HG02798 (cell line): Measurements from ENCODE around the gene EYA4.

Experiments used
- ATAC-seq: cut with Tn5 transposase; IDR thresholded peaks from one replicate; pipeline ENCODE4 v1.9.1; 2021; ENCODE audit warnings: mild to moderate bottlenecking; ENCODE audit not compliant: unreplicated experiment, poor library complexity

EYA4 gene

DNA sequence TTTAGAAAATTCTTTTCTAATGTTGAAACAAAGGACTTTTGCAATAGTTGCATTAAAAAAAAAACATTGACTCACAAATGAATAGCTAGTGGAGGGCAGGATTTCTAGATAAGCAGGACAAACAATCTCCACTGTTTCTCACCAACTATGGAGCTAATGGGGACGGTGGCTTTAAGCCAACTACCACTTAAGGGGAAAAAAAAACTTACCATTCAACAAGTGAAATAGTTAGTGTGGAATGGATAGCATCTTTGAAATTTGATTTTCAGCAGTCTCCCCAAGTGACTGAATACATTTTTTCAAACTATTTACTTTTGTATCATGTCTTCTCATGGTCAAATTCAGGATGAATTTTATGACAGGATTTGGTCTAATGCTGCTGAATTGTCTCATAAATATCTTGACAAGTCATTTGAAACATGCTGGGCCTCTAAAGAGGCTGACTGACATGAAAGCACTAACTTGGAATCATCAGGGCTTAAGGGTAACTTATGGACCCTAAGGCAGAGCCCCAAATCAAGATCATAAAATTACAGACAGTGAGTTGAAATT is 100.5 kb downstream of the EYA4 start:
- ATAC-seq, result no peak

DNA sequence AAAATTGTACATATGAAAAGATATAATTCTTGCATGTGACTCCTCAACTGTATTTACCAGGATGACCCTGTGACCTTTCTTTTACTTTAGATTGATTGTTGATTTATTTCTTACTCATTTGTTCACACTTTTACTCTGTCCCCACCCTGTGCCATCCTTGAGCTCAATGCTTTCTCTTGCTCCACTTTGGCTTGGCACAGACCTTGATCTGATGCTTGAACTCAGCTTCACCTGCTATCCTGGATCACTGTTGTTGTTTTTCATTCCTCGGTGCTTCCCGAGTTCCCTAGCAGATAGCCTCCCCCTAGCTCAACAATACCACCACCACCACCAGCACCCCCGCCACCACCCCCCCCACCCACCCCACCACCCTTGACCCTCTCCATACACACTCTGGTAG is 102.1 kb downstream of the EYA4 start:
- no peak for ATAC-seq

DNA sequence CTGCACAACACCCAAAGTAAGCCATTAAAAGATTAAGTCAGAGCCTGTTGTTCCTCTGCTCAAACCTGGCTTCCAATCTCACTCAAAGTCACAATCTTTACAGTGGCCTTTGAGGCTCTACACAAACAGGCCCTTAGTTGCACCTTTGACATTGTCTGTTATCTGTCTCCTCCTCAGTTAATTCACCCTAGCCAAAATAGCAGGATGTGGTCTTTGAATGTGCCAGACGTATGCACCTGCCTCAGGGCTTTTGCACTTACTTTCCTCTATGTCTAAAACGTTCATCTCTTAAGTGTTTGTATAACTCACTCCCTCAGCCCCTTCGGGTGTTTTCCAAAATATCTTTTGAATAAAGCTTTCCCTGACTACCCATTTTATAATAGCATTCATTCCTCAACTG is 107.7 kb downstream of the EYA4 start:
- no peak for ATAC-seq

DNA sequence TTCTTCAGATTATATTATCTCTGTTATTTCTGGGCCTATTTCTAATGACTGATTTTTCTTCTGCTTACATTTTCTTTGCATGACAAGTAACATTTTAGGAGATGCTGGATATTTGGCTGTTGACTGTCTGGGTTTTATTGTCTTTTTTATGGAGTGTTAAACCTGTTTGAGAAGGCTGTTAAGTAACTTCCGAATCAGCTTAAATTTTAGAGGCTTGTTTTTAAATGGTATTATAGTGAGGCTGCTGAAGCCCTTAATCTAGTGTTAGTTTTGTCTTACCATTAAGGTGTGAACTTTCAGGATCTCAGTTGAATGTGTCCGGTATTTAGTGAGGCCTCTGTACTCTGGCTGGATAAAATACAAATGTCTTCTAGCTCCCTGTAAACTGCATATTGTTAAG is 109.8 kb downstream of the EYA4 start:
- no peak for ATAC-seq

DNA sequence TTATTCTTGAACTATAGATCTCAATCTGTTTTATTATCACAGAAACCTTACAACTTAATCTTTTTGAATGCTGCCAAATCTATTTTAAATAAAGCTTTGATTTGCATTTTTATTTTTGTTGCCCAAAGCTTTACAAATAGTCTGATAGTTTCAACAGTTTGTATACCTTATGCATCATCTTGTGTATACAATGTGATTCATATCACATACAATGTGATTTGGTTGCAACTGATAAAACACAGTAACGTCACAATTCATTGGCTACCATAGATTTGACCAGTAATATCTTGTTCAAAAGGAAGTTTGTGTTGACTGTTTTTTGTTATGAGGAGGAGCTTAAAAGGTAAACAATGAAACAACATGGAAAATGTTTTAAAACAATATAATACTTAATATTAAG is 110.9 kb downstream of the EYA4 start:
- no peak for ATAC-seq

DNA sequence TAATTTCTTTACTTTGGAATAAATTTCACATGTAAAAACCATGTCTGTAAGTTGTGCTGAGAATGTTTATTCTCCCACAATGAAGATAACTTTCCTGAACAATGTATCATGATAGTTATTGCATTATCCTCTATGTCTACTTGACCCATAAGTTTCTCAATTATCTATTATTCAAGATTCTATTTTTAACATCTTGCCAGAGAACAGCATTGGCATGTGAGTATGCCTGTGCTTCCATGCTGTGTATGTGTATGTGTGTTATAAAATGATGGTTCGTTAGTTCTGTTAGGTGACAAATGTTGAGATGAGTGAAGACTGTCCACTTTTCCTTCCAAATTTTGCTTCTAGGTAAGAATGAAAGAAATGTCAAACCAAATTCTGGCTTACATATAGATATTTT is 111.9 kb downstream of the EYA4 start:
- no peak for ATAC-seq

DNA sequence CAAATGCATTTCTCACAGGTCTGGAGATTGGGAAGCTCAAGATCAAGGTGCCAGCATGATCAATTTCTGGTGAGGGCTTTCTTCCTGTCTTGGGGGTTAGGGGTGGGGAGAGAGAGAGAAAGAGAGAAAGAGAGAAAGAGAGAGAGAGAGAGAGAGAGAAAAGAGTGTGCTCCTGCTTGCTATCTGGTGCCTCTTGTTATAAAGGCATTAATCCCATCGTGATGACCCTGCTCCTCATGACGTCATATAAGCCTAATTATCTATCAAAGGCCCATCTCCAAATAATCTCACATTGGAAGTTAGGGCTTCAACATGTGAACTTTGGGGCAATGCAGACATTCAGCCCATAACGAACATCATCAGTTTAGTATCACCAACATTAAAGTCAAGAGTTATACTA is 114.8 kb downstream of the EYA4 start:
- no peak for ATAC-seq

DNA sequence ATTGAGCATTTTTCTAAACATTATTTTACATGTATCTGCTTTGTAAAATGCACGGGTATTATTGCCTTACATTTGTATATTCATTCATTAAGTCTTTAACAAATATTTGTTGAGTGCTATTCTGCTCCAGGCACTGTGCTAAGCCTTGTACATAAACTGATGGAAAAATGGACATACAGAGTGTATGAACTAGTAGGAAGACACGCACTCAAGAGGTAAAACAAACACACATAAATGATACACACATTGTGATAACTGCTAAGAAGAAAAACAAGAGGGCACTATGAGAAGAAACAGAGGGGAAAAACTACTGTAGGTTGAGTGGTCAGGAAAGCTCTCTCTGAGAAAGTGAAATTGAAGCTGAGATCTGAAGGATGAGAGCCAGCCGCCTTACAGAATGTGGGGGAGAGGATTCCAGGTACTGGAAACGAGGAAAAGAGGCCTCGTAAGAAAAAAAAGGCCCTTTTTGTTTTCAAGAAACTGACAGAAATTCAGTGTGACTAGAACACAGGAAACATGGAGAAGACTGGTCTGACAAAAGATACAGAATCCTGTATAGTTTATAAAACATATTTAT is 117.5 kb downstream of the EYA4 start:
- ATAC-seq, result no peak

DNA sequence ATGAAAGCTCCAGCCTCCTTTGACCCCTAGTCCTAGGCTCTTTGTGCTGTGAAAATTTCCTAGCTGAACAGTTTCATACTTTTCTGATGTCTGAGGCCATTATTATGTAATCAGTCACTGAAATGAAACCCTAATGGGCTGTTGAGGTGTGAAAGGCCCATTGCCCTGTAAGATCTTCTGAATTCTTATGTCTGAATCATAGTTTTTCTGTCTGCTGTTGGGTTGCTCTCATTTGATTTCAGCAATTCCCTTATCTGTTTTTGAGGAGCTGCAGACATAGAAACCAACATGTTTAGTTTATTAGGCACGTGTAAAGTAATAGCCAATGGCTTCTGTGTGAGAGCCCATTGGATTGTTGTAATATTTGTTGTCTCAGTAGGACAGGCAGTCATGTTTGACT is 118.1 kb downstream of the EYA4 start:
- no peak for ATAC-seq

DNA sequence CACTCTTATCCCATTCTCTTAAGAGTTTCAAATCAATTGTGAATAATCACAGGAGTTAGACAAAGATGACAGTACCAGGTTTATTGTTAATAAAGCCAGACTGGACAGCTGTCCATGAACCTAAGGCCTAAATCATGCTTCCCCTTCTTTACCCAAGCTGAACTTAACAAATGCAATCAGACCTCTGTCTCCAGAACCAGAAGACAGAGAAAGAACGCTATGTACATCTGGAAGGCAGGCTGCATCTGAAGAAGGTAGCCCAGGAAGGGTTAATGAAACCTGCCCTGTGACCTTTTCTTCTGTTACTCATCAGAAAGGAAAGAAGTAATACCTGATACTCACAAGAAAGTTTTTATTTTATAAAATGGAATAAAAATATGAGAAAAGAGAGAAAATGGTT is 118.6 kb downstream of the EYA4 start:
- no peak for ATAC-seq

DNA sequence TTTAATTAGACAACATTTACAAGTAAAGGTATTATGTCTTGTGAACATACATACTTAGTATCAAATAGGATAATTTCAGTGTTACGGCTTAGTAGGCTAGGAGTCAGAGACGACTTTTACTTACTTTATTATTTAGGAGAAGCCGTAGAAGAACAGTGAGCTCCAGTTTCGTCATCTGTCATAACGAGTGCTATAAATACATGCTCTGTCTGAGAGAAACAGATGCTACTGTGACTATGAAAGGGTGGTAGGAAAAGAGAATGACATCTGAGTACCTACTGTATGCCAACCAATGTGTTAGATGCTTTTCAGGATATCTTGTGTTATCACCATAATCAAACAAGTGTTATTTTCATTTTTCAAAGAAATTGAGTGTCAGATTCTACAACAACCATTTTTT is 119.0 kb downstream of the EYA4 start:
- no peak for ATAC-seq

DNA sequence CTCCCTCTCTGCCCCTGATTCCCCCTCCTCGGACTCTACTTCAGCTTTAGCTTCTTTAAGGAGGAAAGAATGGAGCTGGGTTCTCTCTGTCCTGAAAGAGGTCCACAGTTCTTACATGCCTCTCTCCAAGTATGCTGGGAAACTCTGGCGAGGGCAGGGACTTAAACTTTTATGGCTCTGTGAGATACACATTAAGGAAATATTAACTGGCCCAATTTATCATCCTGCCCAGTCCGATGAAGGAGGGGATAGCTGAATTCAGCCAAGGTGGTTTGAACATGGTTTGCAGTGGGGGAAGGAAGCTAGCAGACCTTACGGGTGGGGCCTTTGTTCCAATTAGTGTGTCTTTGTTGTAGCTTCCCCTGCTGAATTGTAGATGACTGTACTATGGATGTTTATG is 121.7 kb downstream of the EYA4 start:
- ATAC-seq, result peak; percentile 36

DNA sequence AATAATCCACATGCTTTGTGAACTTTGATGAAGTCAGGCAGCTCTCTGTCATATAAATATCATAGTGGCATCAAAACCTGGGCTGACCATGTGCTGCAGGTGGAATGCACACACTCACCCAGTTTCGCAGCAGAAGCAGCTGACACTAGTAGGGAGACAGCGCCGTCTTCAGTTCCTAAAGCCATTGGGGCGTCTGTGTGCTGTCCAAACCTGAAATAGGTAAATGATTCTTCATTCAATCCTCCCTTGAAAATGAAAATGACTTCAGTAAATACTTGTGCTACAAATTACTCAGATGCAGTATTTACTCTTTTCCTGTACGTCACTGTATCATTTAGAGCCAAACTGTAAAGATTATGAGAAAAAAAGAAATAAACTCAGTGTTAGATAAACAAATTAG is 127.5 kb downstream of the EYA4 start:
- ATAC-seq, result no peak

DNA sequence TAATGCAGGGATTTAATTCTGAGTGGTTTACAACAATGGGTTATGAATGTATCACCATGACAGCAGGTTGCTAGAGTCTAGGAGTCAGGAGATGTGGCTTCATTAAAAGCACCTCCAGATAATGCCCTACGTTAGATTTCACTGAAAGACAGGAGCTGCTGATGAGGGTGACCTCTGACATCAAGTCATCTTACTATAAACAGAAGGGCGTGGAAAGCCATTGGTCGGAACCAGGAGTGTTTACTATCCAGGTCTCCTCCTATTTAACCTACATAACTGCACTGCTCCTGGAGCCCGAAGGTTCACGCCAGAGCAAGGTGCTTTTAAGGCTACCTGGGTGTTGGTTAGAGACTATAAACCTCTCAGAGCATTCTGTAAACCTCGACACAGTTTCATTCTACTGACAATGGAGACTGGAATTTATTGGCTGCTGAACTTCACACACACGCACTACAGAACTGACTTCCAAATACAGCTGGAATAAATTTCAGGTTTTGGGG is 128.7 kb downstream of the EYA4 start:
- ATAC-seq, result no peak

DNA sequence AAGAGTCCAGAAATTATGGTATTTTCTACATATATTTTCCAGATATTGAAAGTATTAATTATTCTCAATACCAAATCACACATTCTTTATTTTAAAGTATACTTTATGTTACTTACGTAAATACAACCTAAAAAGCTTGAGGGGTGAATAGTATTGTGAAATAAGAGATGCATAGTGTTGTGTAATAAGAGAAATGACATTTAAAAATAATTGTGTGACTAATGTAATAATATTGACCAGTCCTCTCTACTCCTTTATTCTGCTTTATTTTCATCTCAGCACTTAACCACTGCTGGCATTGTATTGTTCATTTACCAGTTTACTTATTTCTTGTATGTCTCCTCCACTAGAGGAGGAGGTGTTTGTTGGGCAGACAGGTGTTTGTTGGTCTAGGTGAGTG is 135.6 kb downstream of the EYA4 start:
- no peak for ATAC-seq

DNA sequence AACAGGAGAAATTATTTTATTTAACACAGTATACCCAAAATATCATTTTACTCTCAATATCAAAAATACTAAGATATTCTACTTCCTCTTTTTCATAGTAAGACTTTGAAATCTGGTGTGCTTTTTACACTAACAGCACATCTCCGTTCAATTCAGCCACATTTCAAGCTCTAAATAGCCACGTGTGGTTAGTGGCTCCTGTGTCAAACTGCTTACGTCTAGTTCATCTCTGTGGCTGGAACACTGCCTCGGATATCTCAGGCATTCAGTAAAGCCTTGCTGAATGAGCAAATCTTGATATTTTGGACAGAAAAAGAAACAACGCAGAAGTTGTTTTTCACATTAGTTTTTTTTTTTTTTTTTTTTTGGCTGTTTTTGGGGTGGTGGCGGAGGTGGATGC is 136.1 kb downstream of the EYA4 start:
- ATAC-seq, result no peak

DNA sequence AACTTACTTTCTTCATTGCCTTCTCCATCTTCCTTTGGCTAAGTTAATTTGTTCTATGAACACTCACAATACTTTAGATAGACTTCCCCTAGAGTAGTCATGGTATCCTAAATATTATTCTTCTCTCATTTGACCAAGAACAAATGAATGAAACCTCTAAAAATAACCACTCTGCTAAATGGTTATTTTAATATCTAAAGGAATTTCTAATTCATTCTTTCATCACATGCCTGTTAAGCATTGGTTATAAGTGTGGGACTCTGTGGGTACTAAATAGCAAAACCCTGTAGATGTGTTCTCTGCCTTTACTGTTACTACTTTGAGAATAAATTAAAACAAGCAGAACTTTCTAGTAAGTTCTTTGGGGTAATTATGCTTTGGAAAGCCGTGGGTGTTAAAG is 138.9 kb downstream of the EYA4 start:
- no peak for ATAC-seq

DNA sequence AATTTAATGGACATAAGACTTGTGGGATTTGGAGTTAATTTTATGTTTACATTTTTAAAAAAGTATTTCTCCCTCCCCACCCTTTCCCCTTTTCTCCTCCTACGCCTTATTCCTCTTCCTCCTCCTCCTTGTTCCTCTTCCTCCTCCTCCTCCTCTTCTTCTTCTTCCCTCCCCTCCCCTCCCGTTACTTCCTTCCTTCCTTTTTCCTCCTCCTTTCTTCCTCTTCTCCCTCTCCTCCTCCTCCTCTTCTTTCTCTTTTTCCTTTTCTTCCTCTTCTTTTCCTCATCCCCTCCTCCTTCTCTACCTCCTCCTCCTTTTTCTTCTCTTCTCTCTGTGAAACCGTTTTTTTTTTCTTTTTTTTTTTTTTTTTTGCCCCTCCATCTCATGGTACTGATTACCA is 139.6 kb downstream of the EYA4 start:
- ATAC-seq, result no peak

DNA sequence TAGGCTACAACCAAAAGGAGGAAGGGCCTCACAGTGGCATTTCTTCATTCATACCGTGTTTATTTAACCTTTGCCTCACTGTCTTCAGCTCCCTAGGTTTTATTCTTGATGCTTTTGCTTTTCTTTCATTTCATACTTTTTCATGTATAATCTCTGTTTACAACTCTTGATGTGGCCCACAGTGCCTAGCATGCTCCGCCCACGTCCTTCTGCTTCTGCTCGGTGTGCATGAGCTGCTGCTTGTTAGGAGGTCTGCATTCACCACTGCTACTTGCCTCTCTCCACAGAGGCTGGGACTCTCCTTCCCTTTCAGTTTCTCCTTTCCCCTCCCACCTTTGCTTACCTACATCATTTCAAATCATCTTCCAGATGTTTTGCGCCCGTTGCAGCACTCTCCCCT is 147.6 kb downstream of the EYA4 start:
- ATAC-seq, result no peak

DNA sequence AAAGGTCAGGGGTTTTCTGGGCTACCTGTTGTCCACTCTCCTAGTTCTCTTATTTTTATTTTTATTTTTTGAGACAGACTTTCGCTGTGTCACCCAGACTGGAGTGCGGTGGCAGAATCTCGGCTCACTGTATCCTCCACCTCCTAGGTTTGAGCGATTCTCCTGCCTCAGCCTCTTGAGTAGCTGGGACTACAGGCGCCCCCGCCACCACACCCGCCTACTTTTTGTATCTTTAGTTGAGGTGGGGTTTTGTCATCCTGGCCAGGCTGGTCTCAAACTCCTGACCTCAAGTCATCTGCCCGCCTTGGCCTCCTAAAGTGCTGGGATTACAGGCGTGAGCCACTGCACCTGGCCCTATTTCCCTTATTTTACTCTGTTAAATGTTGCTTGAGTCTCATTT is 149.0 kb downstream of the EYA4 start:
- no peak for ATAC-seq

DNA sequence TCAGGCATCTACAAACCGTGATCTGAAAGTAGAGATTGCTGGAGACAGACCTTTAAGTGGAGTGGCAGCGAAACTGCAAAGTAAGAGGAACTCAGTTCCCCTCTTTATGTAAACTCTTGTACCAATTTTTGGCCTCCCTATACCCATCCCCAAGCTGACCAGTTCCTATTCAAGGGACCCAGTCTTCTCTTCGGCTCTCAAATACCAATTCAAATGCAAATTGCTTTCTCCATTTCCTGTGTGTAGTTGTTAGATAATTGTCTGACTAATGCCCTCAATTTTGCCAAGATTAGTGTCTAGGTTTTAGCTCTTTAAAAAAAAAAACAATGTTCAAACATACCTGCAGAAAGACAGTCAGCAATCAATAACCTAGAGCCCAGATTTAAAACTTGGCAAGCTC is 150.9 kb downstream of the EYA4 start:
- no peak for ATAC-seq

DNA sequence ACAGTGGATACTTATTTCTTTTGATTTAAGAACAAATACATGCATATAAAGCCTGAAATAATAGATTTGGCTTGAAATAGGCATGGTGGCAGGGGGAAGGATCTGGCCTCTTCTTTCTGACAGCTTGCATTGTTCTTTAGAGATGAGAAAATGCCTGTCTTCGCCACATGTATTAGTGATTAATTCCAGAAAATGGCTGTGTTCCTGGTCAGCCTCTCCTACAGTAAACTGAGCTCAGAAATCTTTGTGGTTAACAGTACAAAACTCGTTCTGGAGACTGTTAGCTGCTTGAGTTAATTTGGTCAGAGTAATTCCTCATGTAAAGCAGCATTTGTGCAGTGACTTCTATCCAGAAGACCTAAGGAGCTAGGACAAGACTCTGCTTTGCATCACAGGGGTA is 151.5 kb downstream of the EYA4 start:
- no peak for ATAC-seq

DNA sequence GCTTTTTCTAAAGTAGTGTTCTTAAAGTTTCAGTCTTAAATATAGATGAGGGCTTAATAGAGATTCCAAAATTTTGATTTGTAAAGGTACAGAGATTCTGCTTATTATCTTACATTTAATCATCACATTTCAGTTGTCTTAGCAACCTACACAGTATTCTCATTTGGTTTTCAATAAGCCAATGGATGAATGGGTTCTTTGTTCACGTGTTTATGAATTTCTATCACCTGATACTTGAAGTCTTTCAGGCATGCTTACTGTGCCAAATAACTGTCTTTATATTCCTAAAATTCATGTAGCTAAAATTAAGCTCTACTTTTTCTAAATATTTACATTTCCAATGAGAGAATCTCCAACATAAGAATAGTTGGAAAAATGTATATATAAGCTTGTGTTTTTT is 152.7 kb downstream of the EYA4 start:
- ATAC-seq, result no peak
